H9 (cell line): Measurements from ENCODE around the gene LTBP2. TPM values are rescaled to one million over a fixed set of nuclear protein-coding genes. Genes with fewer than 3 reads are reported as not detected.

Experiments
- DNase-seq: peaks from one replicate; pipeline ENCODE4 v3.0.0-alpha.2; 2017
- H2AFZ ChIP-seq: one replicate; pipeline ENCODE4 v1.6.1; 2013; ENCODE audit warnings: mild to moderate bottlenecking, low read length, control low read depth, moderate library complexity
- H2AK5ac ChIP-seq: 2 replicates; pipeline ENCODE4 v1.6.1; 2013; ENCODE audit warnings: low read length, control low read depth, mixed read lengths; ENCODE audit not compliant: insufficient read length
- H2BK120ac ChIP-seq: one replicate; pipeline ENCODE4 v1.6.1; 2013; ENCODE audit warnings: low read depth, mild to moderate bottlenecking, low read length, control low read depth, inconsistent platforms; ENCODE audit not compliant: poor library complexity, severe bottlenecking
- H2BK12ac ChIP-seq: 2 replicates; pipeline ENCODE4 v1.6.1; 2013; ENCODE audit warnings: low read length, control low read depth, mixed read lengths, low read depth; ENCODE audit not compliant: insufficient read length
- H2BK15ac ChIP-seq: 2 replicates; pipeline ENCODE4 v1.6.1; 2013; ENCODE audit warnings: low read depth, low read length, control low read depth
- H2BK20ac ChIP-seq: one replicate; pipeline ENCODE4 v1.6.1; 2013; ENCODE audit warnings: low read depth, mild to moderate bottlenecking, low read length, control low read depth, inconsistent platforms; ENCODE audit not compliant: poor library complexity, severe bottlenecking
- H2BK5ac ChIP-seq: 2 replicates; pipeline ENCODE4 v1.6.1; 2013; ENCODE audit warnings: low read length, control low read depth, mixed read lengths; ENCODE audit not compliant: insufficient read length
- H3K14ac ChIP-seq: 2 replicates; pipeline ENCODE4 v1.6.1; 2013; ENCODE audit warnings: low read length, control low read depth; ENCODE audit not compliant: insufficient read depth
- H3K18ac ChIP-seq: 2 replicates; pipeline ENCODE4 v1.6.1; 2013; ENCODE audit warnings: low read depth, mild to moderate bottlenecking, mixed read lengths, low read length, control low read depth; ENCODE audit not compliant: insufficient read length
- H3K23ac ChIP-seq: 2 replicates; pipeline ENCODE4 v1.6.1; 2013; ENCODE audit warnings: low read length, control low read depth, mixed read lengths, low read depth; ENCODE audit not compliant: insufficient read length
- H3K23me2 ChIP-seq: 2 replicates; pipeline ENCODE4 v1.6.1; 2013; ENCODE audit warnings: low read depth, mild to moderate bottlenecking, mixed read lengths, low read length, control low read depth; ENCODE audit not compliant: insufficient read length, poor library complexity, severe bottlenecking
- H3K27ac ChIP-seq: 2 replicates; pipeline ENCODE4 v1.5.1; 2013; ENCODE audit warnings: low read length, control low read depth, mixed read lengths, low read depth; ENCODE audit not compliant: insufficient read length
- H3K27me3 ChIP-seq: 2 replicates; pipeline ENCODE4 v1.6.1; 2013; ENCODE audit warnings: low read length, control low read depth, inconsistent platforms; ENCODE audit not compliant: insufficient read depth
- H3K4ac ChIP-seq: 2 replicates; pipeline ENCODE4 v1.6.1; 2013; ENCODE audit warnings: low read depth, mild to moderate bottlenecking, control low read depth, inconsistent platforms, low read length, moderate library complexity
- H3K4me1 ChIP-seq: 2 replicates; pipeline ENCODE4 v1.6.1; 2013; ENCODE audit warnings: low read length, control low read depth, inconsistent platforms; ENCODE audit not compliant: insufficient read depth
- H3K4me2 ChIP-seq: 2 replicates; pipeline ENCODE4 v1.6.1; 2013; ENCODE audit warnings: low read length, control low read depth, mixed read lengths; ENCODE audit not compliant: insufficient read length, insufficient read depth
- H3K56ac ChIP-seq: 2 replicates; pipeline ENCODE4 v1.6.1; 2013; ENCODE audit warnings: low read depth, mild to moderate bottlenecking, mixed read lengths, low read length, control low read depth; ENCODE audit not compliant: insufficient read length
- H3K79me1 ChIP-seq: 2 replicates; pipeline ENCODE4 v1.6.1; 2013; ENCODE audit warnings: low read depth, mild to moderate bottlenecking, moderate library complexity, low read length, control low read depth, inconsistent platforms; ENCODE audit not compliant: insufficient read depth, poor library complexity, severe bottlenecking
- H3K79me2 ChIP-seq: 2 replicates; pipeline ENCODE4 v1.6.1; 2013; ENCODE audit warnings: low read length, control low read depth, inconsistent platforms; ENCODE audit not compliant: insufficient read depth
- H3K9ac ChIP-seq: 2 replicates; pipeline ENCODE4 v1.6.1; 2013; ENCODE audit warnings: low read length, control low read depth, mixed read lengths; ENCODE audit not compliant: insufficient read length; ENCODE audit errors: extremely low read depth
- H3K9me3 ChIP-seq: one replicate; pipeline ENCODE4 v1.6.1; 2013; ENCODE audit warnings: low read depth, low read length, inconsistent platforms; ENCODE audit not compliant: control insufficient read depth
- H3T11ph ChIP-seq: one replicate; pipeline ENCODE4 v1.6.1; 2013; ENCODE audit warnings: mild to moderate bottlenecking, low read length, control low read depth, inconsistent platforms
- H4K20me1 ChIP-seq: one replicate; pipeline ENCODE4 v1.6.1; 2013; ENCODE audit not compliant: control insufficient read depth, insufficient read length, insufficient read depth
- H4K5ac ChIP-seq: 2 replicates; pipeline ENCODE4 v1.6.1; 2013; ENCODE audit warnings: low read depth, mild to moderate bottlenecking, mixed read lengths, low read length, control low read depth; ENCODE audit not compliant: insufficient read length
- H4K8ac ChIP-seq: replicated peaks from 2 replicates; pipeline ENCODE4 v1.6.1; 2013; ENCODE audit warnings: low read length, control low read depth, mixed read lengths, low read depth; ENCODE audit not compliant: insufficient read length
- H4K91ac ChIP-seq: 2 replicates; pipeline ENCODE4 v1.6.1; 2013; ENCODE audit warnings: low read depth, mild to moderate bottlenecking, moderate library complexity, mixed read lengths, low read length, control low read depth; ENCODE audit not compliant: insufficient read length
- H3K27ac Mint-ChIP-seq, 3 experiments: 2 replicates in 2 of 3; 3 replicates in 1 of 3; pipeline ENCODE4 v1.8.0; 2020 to 2021; ENCODE audit warnings: mixed read lengths in 3 of 3, mild to moderate bottlenecking in 1 of 3, moderate library complexity in 1 of 3
- H3K27me3 Mint-ChIP-seq: 2 replicates; pipeline ENCODE4 v1.8.0; 2021; ENCODE audit warnings: low read depth, mild to moderate bottlenecking, moderate library complexity, mixed read lengths
- H3K36me3 Mint-ChIP-seq, 3 experiments: 2 replicates in 2 of 3; 3 replicates in 1 of 3; pipeline ENCODE4 v1.8.0; 2020 to 2021; ENCODE audit warnings: low read depth in 3 of 3, mixed read lengths in 3 of 3; ENCODE audit not compliant: insufficient read depth in 1 of 3
- H3K4me1 Mint-ChIP-seq, 2 experiments: 2 replicates each; pipeline ENCODE4 v1.8.0; 2020; ENCODE audit warnings: mixed read lengths in 2 of 2
- H3K4me3 Mint-ChIP-seq, 2 experiments: 2 replicates in 1 of 2; 3 replicates in 1 of 2; pipeline ENCODE4 v1.8.0; 2020 to 2021; ENCODE audit warnings: mild to moderate bottlenecking in 2 of 2, mixed read lengths in 2 of 2, moderate library complexity in 1 of 2
- H3K9me3 Mint-ChIP-seq, 2 experiments: 2 replicates in 1 of 2; 3 replicates in 1 of 2; pipeline ENCODE4 v1.8.0; 2020; ENCODE audit warnings: mild to moderate bottlenecking in 2 of 2, mixed read lengths in 2 of 2, moderate library complexity in 1 of 2
- WGBS: extraction: QIAGEN DNeasy Blood & Tissue Kit; methylation state at CpG from one replicate; pipeline ENCODE4 v1.1.7; 2013; ENCODE audit warnings: missing lambda C conversion rate, low lambda C conversion rate, mixed read lengths; ENCODE audit not compliant: insufficient read length; ENCODE audit errors: extremely low coverage; 5-methylcytosine and 5-hydroxymethylcytosine counted together
- total RNA-seq: library from RNA; stranded (reverse); gene quantifications from 2 replicates; pipeline ENCODE4 v1.2.1, GENCODE V29; 2021
- TF ChIP-seq, protein P1 (sequence below): fragments of 200-600 bp; sonication (generic); conservative IDR thresholded peaks from 3 replicates; pipeline ENCODE4 v1.8.0; 2021; ENCODE audit warnings: antibody characterized with exemption, mild to moderate bottlenecking

LTBP2 gene
- total RNA-seq, 1 experiment from 2014 or later = 0.77 TPM

DNA sequence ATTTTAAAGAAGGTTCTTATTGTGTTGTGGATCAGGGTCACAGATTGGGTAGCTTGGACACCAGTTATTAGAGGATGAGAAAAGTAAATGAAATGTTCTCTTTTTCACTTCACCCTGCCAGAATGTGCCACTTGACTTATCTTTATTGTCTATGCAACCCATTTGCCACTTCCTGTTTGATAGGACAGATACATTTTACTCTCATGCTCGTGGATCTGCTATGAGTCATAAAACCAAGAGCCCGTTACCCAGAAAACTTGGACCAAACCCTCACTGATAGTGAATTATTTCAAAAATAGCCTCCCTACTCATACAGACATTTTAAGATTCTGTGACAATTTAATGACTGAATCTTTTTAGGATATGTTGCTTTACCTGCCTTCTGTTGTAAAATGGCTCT, 116.7 kb downstream of the LTBP2 start:
- H3T11ph ChIP-seq = no peak overlapping the region
- H2AFZ ChIP-seq = no peak overlapping the region
- no peak overlapping the region for H3K27ac ChIP-seq
- Mint-ChIP-seq H3K9me3 (no peaks in the 10 kb centered on the region), H3K4me1 (peaks cover 24 to 26% of the 10 kb centered on the region in 2 experiments), H3K27ac (no peak overlapping the region), H3K27me3 (no peaks in the 10 kb centered on the region), H3K4me3 (peak overlapping the region; percentile 94 to 97; a peak in 4 of 5 replicates), H3K36me3 (peaks cover 4 to 18% (median 8%) of the 10 kb centered on the region in 3 experiments; a peak in 6 of 7 replicates)
- H3K9me3 ChIP-seq = no peaks in the 10 kb centered on the region
- DNase-seq = no peak
- no peak overlapping the region for H3K4ac ChIP-seq
- H4K91ac ChIP-seq = no peak overlapping the region
- no peak overlapping the region for H3K9ac ChIP-seq
- H2BK12ac ChIP-seq = no peak overlapping the region
- no peak overlapping the region for H3K23ac ChIP-seq
- H2BK120ac ChIP-seq = no peak overlapping the region
- H4K5ac ChIP-seq = no peak overlapping the region
- no peak overlapping the region for H4K8ac ChIP-seq
- no peaks in the 10 kb centered on the region for H3K79me1 ChIP-seq
- no peaks in the 10 kb centered on the region for H4K20me1 ChIP-seq
- no peak overlapping the region for H3K18ac ChIP-seq
- H3K27me3 ChIP-seq = no peaks in the 10 kb centered on the region
- no peak overlapping the region for H2BK15ac ChIP-seq
- H3K23me2 ChIP-seq = peaks cover 17% of the 10 kb centered on the region
- H3K4me2 ChIP-seq = no peak overlapping the region
- no CpG with 5 or more reads among the region's 2 CpGs for WGBS
- H3K79me2 ChIP-seq = peaks cover 2% of the 10 kb centered on the region; the same call in 1 of the 2 replicates
- no peak overlapping the region for H3K56ac ChIP-seq
- no peak overlapping the region for H2BK5ac ChIP-seq
- no peaks in the 10 kb centered on the region; the same call in 1 of the 2 replicates for H3K4me1 ChIP-seq
- no peak overlapping the region for H2BK20ac ChIP-seq
- TF ChIP-seq, protein P1, sequence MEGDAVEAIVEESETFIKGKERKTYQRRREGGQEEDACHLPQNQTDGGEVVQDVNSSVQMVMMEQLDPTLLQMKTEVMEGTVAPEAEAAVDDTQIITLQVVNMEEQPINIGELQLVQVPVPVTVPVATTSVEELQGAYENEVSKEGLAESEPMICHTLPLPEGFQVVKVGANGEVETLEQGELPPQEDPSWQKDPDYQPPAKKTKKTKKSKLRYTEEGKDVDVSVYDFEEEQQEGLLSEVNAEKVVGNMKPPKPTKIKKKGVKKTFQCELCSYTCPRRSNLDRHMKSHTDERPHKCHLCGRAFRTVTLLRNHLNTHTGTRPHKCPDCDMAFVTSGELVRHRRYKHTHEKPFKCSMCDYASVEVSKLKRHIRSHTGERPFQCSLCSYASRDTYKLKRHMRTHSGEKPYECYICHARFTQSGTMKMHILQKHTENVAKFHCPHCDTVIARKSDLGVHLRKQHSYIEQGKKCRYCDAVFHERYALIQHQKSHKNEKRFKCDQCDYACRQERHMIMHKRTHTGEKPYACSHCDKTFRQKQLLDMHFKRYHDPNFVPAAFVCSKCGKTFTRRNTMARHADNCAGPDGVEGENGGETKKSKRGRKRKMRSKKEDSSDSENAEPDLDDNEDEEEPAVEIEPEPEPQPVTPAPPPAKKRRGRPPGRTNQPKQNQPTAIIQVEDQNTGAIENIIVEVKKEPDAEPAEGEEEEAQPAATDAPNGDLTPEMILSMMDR = no peak
- no peak overlapping the region for H2AK5ac ChIP-seq
- no peak overlapping the region for H3K14ac ChIP-seq
